Measurements from ENCODE around the gene NECTIN2.

NECTIN2 gene

GRCh38 chr19:44872661-44873060, 26.6 kb downstream of the NECTIN2 start:
- Histone ChIP-seq H3K9me2 (ENCODE audit: low read depth, low read length) (no peaks in the 10 kb centered on the region), H3K9me3 (ENCODE audit: low read length) (no peaks in the 10 kb centered on the region), H3F3A (ENCODE audit: insufficient read depth, low read length) (no peaks in the 10 kb centered on the region), H3K36me3 (ENCODE audit: insufficient read depth, low read length) (no peaks in the 10 kb centered on the region), H4K20me1 (ENCODE audit: insufficient read depth, low read length) (no peaks in the 10 kb centered on the region), H3K4me2 (ENCODE audit: low read length) (no peak overlapping the region), H2AFZ (ENCODE audit: low read length) (no peak overlapping the region), H3K27ac (ENCODE audit: low read depth, low read length, poor library complexity, severe bottlenecking) (no peak overlapping the region), H3K4me1 (ENCODE audit: insufficient read depth, low read length, severe bottlenecking) (no peaks in the 10 kb centered on the region), H3K27me3 (ENCODE audit: insufficient read depth, low read length) (no peaks in the 10 kb centered on the region), H3K79me2 (ENCODE audit: insufficient read depth, low read length) (no peaks in the 10 kb centered on the region), H3K4me3 (ENCODE audit: low read depth, low read length, poor library complexity, severe bottlenecking) (no peak overlapping the region), H3K9ac (ENCODE audit: low read length) (no peak overlapping the region)
- no peak for TF ChIP-seq EZH2 (IDR thresholded peaks at IDR 0.05; ENCODE audit: borderline replicate concordance, low read length)
- TF ChIP-seq, protein P1, sequence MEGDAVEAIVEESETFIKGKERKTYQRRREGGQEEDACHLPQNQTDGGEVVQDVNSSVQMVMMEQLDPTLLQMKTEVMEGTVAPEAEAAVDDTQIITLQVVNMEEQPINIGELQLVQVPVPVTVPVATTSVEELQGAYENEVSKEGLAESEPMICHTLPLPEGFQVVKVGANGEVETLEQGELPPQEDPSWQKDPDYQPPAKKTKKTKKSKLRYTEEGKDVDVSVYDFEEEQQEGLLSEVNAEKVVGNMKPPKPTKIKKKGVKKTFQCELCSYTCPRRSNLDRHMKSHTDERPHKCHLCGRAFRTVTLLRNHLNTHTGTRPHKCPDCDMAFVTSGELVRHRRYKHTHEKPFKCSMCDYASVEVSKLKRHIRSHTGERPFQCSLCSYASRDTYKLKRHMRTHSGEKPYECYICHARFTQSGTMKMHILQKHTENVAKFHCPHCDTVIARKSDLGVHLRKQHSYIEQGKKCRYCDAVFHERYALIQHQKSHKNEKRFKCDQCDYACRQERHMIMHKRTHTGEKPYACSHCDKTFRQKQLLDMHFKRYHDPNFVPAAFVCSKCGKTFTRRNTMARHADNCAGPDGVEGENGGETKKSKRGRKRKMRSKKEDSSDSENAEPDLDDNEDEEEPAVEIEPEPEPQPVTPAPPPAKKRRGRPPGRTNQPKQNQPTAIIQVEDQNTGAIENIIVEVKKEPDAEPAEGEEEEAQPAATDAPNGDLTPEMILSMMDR (IDR thresholded peaks at IDR 0.05; ENCODE audit: low read length) = no peak

DNA sequence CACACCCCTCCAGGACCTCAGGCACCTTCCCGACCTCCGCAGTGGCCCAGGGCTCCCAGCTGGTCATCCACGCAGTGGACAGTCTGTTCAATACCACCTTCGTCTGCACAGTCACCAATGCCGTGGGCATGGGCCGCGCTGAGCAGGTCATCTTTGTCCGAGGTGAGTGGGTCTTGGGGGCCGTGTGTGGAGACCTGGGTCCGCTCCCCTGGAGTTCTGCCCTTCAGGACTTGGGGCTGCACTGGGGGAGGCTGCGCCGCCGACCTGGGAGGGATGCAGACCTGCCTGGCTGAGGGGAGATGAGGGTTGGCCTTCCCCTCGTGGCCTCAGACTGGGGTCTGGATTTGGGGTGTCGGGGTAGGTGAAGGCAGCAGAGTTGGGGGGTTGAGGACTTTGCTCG, 28.2 kb downstream of the NECTIN2 start:
- Histone ChIP-seq H2AFZ (ENCODE audit: low read length) (no peak overlapping the region), H3K4me2 (ENCODE audit: low read length) (no peak overlapping the region), H3K36me3 (ENCODE audit: insufficient read depth, low read length) (no peaks in the 10 kb centered on the region), H3K9me2 (ENCODE audit: low read depth, low read length) (no peaks in the 10 kb centered on the region), H3K9me3 (ENCODE audit: low read length) (no peaks in the 10 kb centered on the region), H3F3A (ENCODE audit: insufficient read depth, low read length) (no peaks in the 10 kb centered on the region), H3K79me2 (ENCODE audit: insufficient read depth, low read length) (no peaks in the 10 kb centered on the region), H3K9ac (ENCODE audit: low read length) (no peak overlapping the region), H3K4me3 (ENCODE audit: low read depth, low read length, poor library complexity, severe bottlenecking) (no peak overlapping the region), H3K27ac (ENCODE audit: low read depth, low read length, poor library complexity, severe bottlenecking) (no peak overlapping the region), H3K27me3 (ENCODE audit: insufficient read depth, low read length) (0 out of 2 replicates have a peak, but pooled peaks cover 7% of the 10 kb centered on the region), H3K4me1 (ENCODE audit: insufficient read depth, low read length, severe bottlenecking) (no peaks in the 10 kb centered on the region), H4K20me1 (ENCODE audit: insufficient read depth, low read length) (no peaks in the 10 kb centered on the region)
- no peak for TF ChIP-seq EZH2 (IDR thresholded peaks at IDR 0.05; ENCODE audit: borderline replicate concordance, low read length)
- TF ChIP-seq, protein P1 (IDR thresholded peaks at IDR 0.05; ENCODE audit: low read length) = no peak

GRCh38 chr19:44875666-44876451, 29.8 kb downstream of the NECTIN2 start:
- H3K4me2 ChIP-seq (ENCODE audit: low read length) = no peak overlapping the region
- H3K36me3 ChIP-seq (ENCODE audit: insufficient read depth, low read length) = no peaks in the 10 kb centered on the region
- H3K9ac ChIP-seq (ENCODE audit: low read length) = no peak overlapping the region

More at GRCh38 chr19:44875666-44876451, 29.8 kb downstream of the NECTIN2 start:
- no peaks in the 10 kb centered on the region for H3K4me1 ChIP-seq (ENCODE audit: insufficient read depth, low read length, severe bottlenecking)
- no peak overlapping the region for H3K4me3 ChIP-seq (ENCODE audit: low read depth, low read length, poor library complexity, severe bottlenecking)
- 0 out of 2 replicates have a peak, but pooled peaks cover 7% of the 10 kb centered on the region for H3K27me3 ChIP-seq (ENCODE audit: insufficient read depth, low read length)
- H3K27ac ChIP-seq (ENCODE audit: low read depth, low read length, poor library complexity, severe bottlenecking) = no peak overlapping the region
- H3K9me3 ChIP-seq (ENCODE audit: low read length) = no peaks in the 10 kb centered on the region
- H3K79me2 ChIP-seq (ENCODE audit: insufficient read depth, low read length) = no peaks in the 10 kb centered on the region
- H2AFZ ChIP-seq (ENCODE audit: low read length) = no peak overlapping the region
- no peaks in the 10 kb centered on the region for H3F3A ChIP-seq (ENCODE audit: insufficient read depth, low read length)
- TF ChIP-seq, protein P1 (IDR thresholded peaks at IDR 0.05; ENCODE audit: low read length) = no peak
- TF ChIP-seq EZH2 (IDR thresholded peaks at IDR 0.05; ENCODE audit: borderline replicate concordance, low read length) = no peak
- H4K20me1 ChIP-seq (ENCODE audit: insufficient read depth, low read length) = no peaks in the 10 kb centered on the region
- H3K9me2 ChIP-seq (ENCODE audit: low read depth, low read length) = no peaks in the 10 kb centered on the region
